ENCODE results near the gene CEACAM6.
A peak's percentile ranks its signal among the peaks of the same experiment; 100 is the strongest.
"Not testable (repeated sequence)": the region's sequence is repeated elsewhere in the genome, so short reads cannot be mapped to it uniquely, and the experiment has no call there.

The CEACAM6 gene

GRCh38 chr19:41744850-41745249, 10.5 kb upstream of the CEACAM6 start:
- DNase-seq (ENCODE audit: low spot score): no peak
- in situ Hi-C loops (cut with MboI; ENCODE audit: low sequenced_read_pairs, unreplicated experiment): no loop called here
- TF ChIP-seq, protein P1, sequence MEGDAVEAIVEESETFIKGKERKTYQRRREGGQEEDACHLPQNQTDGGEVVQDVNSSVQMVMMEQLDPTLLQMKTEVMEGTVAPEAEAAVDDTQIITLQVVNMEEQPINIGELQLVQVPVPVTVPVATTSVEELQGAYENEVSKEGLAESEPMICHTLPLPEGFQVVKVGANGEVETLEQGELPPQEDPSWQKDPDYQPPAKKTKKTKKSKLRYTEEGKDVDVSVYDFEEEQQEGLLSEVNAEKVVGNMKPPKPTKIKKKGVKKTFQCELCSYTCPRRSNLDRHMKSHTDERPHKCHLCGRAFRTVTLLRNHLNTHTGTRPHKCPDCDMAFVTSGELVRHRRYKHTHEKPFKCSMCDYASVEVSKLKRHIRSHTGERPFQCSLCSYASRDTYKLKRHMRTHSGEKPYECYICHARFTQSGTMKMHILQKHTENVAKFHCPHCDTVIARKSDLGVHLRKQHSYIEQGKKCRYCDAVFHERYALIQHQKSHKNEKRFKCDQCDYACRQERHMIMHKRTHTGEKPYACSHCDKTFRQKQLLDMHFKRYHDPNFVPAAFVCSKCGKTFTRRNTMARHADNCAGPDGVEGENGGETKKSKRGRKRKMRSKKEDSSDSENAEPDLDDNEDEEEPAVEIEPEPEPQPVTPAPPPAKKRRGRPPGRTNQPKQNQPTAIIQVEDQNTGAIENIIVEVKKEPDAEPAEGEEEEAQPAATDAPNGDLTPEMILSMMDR (IDR thresholded peaks at IDR 0.05; ENCODE audit: borderline replicate concordance, control extremely low read depth, extremely low read depth, insufficient read depth, missing control alignments): no peak

- no peak for DNase-seq (ENCODE audit: low spot score)
- in situ Hi-C loops (cut with MboI; ENCODE audit: low sequenced_read_pairs, unreplicated experiment): no loop called here
- TF ChIP-seq, protein P1 (IDR thresholded peaks at IDR 0.05; ENCODE audit: borderline replicate concordance, control extremely low read depth, extremely low read depth, insufficient read depth, missing control alignments): no peak
Observed at GRCh38 chr19:41745756-41746155, 9.6 kb upstream of the CEACAM6 start.

DNA sequence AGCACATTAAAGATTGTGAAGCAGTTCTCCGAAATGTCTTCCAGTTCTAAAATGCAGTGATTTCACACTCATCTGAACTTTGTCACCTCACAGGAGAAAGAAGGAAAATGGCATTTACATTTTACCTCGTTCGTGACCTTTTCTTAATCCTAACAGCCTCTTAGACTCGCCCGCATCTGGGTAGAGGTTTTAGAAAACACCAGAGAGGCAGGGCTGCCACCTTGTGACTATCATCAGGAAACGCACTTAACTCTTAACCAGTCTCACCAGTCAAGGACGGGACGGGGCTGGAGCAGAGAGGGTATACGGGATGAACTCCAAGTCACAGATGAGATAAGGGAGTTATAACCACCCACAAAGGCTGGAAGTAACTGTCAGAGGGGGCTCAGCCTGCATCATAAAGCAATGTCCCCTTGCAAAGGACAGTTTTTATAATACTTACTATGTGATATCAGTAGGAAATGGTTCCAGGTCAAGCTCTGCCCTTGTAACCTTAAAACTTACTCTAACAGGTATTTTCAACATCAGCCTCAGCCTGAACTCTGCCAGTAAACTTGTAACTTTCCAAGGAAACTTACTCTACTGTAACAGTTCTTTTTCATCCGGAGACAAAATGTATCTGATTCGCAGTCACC, 8.6 kb upstream of the CEACAM6 start:
- TF ChIP-seq, protein P1 (IDR thresholded peaks at IDR 0.05; ENCODE audit: borderline replicate concordance, control extremely low read depth, extremely low read depth, insufficient read depth, missing control alignments): peak; percentile 31
- in situ Hi-C loops (cut with MboI; ENCODE audit: low sequenced_read_pairs, unreplicated experiment): no loop called here
- peak; percentile 60 for DNase-seq (ENCODE audit: low spot score)

- in situ Hi-C loops (cut with MboI; ENCODE audit: low sequenced_read_pairs, unreplicated experiment): no loop called here
- DNase-seq (ENCODE audit: low spot score): no peak
- TF ChIP-seq, protein P1 (IDR thresholded peaks at IDR 0.05; ENCODE audit: borderline replicate concordance, control extremely low read depth, extremely low read depth, insufficient read depth, missing control alignments): no peak
Observed at GRCh38 chr19:41748012-41748411, 7.3 kb upstream of the CEACAM6 start.

DNA sequence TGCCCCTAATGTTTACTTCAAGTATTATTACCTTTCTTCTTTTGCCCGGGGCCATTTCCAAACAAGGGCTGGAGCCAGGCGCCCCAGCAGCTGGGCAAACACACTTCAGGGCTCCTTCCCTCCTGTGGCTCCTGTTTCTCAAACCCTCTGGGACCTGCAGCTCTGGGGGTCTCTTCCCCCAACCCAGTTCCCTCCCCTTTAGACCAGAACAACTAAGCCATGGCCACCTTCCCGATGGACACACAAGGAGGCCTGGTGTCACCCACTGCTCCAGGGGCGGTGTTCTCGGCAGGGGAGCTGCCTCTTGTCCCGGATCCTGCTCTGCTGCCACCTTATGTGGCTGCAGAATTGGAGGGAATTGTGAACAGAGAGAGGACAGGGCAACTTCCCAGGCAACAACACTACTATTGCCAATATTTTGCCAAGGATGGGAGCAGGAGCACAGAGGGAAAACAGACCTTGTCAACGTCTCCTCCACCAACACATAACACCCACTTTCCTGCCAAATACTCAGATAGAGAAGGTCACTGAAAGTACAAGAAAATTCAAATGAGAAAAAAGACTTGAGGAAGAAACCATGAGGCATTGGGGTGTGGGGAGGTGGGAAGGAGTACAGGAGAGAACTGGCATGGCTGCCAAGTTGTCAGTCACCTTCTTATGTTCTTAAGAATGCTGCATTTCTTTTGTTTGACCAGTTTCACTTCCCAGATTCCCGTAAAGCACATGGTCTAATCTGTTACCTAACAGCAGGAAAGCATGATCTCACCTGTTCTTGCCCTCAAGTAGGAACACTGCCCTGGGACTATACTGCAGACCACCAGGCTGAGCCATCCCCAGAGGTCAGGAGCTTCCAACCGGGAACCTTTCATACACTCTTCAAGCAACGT, 4.8 kb upstream of the CEACAM6 start:
- in situ Hi-C loops (cut with MboI; ENCODE audit: low sequenced_read_pairs, unreplicated experiment); DNase-seq (ENCODE audit: low spot score): not testable (repeated sequence)

GRCh38 chr19:41753159-41753558, 2.2 kb upstream of the CEACAM6 start:
- peak; percentile 69 for DNase-seq (ENCODE audit: low spot score)
- in situ Hi-C loops (cut with MboI; ENCODE audit: low sequenced_read_pairs, unreplicated experiment): no loop called here
- TF ChIP-seq, protein P1 (IDR thresholded peaks at IDR 0.05; ENCODE audit: borderline replicate concordance, control extremely low read depth, extremely low read depth, insufficient read depth, missing control alignments): peak; percentile 60

- in situ Hi-C loops (cut with MboI; ENCODE audit: low sequenced_read_pairs, unreplicated experiment): no loop called here
- peak; percentile 47 for DNase-seq (ENCODE audit: low spot score)
- TF ChIP-seq, protein P1 (IDR thresholded peaks at IDR 0.05; ENCODE audit: borderline replicate concordance, control extremely low read depth, extremely low read depth, insufficient read depth, missing control alignments): peak; percentile 67
Observed at GRCh38 chr19:41753936-41754529, 1.3 kb upstream of the CEACAM6 start.
